Osteocyte (in vitro differentiated cells): ENCODE data around the gene HOXA10. TPM values are rescaled to one million over a fixed set of nuclear protein-coding genes. Genes with fewer than 3 reads are reported as not detected.

ENCODE experiments used
- DNase-seq: peaks from one replicate; pipeline ENCODE4 v3.0.0; 2021; ENCODE audit warnings: mixed read lengths; ENCODE audit not compliant: unreplicated experiment; ENCODE audit errors: extremely low spot score
- H3K27ac Mint-ChIP-seq: one replicate; pipeline ENCODE4 v1.8.0; 2021; ENCODE audit warnings: mild to moderate bottlenecking, mixed read lengths; ENCODE audit not compliant: unreplicated experiment
- H3K27me3 Mint-ChIP-seq: one replicate; pipeline ENCODE4 v1.8.0; 2021; ENCODE audit warnings: mixed read lengths; ENCODE audit not compliant: unreplicated experiment
- H3K36me3 Mint-ChIP-seq: one replicate; pipeline ENCODE4 v1.8.0; 2021; ENCODE audit warnings: mixed read lengths; ENCODE audit not compliant: unreplicated experiment
- H3K4me1 Mint-ChIP-seq: one replicate; pipeline ENCODE4 v1.8.0; 2021; ENCODE audit warnings: mixed read lengths; ENCODE audit not compliant: unreplicated experiment
- H3K4me3 Mint-ChIP-seq: one replicate; pipeline ENCODE4 v1.8.0; 2021; ENCODE audit warnings: mild to moderate bottlenecking, moderate library complexity, mixed read lengths; ENCODE audit not compliant: unreplicated experiment
- H3K9me3 Mint-ChIP-seq: one replicate; pipeline ENCODE4 v1.8.0; 2021; ENCODE audit warnings: mixed read lengths; ENCODE audit not compliant: unreplicated experiment
- total RNA-seq: library from RNA; stranded (reverse); gene quantifications from 2 replicates; pipeline ENCODE4 v1.2.1, GENCODE V29; 2021
- TF ChIP-seq, protein P1 (sequence below): fragments of 200-600 bp; sonication (generic); IDR thresholded peaks from 2 replicates; pipeline ENCODE4 v1.5.0; 2021; ENCODE audit warnings: antibody characterized with exemption, mild to moderate bottlenecking, moderate library complexity

The HOXA10 gene
- total RNA-seq, 1 donor from 2014 or later: not detected

GRCh38 chr7:27166531-27167505 lies 7.3 kb downstream of the HOXA10 start:
- no peak for DNase-seq
- peaks cover 2% of the 10 kb centered on the region for H3K36me3 Mint-ChIP-seq
- no peak overlapping the region for H3K27ac Mint-ChIP-seq
- H3K9me3 Mint-ChIP-seq: no peaks in the 10 kb centered on the region
- H3K4me1 Mint-ChIP-seq: peaks cover 7% of the 10 kb centered on the region
- TF ChIP-seq, protein P1, sequence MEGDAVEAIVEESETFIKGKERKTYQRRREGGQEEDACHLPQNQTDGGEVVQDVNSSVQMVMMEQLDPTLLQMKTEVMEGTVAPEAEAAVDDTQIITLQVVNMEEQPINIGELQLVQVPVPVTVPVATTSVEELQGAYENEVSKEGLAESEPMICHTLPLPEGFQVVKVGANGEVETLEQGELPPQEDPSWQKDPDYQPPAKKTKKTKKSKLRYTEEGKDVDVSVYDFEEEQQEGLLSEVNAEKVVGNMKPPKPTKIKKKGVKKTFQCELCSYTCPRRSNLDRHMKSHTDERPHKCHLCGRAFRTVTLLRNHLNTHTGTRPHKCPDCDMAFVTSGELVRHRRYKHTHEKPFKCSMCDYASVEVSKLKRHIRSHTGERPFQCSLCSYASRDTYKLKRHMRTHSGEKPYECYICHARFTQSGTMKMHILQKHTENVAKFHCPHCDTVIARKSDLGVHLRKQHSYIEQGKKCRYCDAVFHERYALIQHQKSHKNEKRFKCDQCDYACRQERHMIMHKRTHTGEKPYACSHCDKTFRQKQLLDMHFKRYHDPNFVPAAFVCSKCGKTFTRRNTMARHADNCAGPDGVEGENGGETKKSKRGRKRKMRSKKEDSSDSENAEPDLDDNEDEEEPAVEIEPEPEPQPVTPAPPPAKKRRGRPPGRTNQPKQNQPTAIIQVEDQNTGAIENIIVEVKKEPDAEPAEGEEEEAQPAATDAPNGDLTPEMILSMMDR: no peak
- no peak overlapping the region for H3K4me3 Mint-ChIP-seq
- peaks cover 84% of the 10 kb centered on the region for H3K27me3 Mint-ChIP-seq

GRCh38 chr7:27165996-27166530 lies 8.1 kb downstream of the HOXA10 start:
- H3K27ac Mint-ChIP-seq: no peak overlapping the region
- H3K4me3 Mint-ChIP-seq: no peak overlapping the region
- no peaks in the 10 kb centered on the region for H3K9me3 Mint-ChIP-seq
- TF ChIP-seq, protein P1: no peak
- H3K27me3 Mint-ChIP-seq: peaks cover 81% of the 10 kb centered on the region
- no peak for DNase-seq
- peaks cover 2% of the 10 kb centered on the region for H3K36me3 Mint-ChIP-seq
- H3K4me1 Mint-ChIP-seq: peaks cover 7% of the 10 kb centered on the region

- DNase-seq: no peak
- H3K4me1 Mint-ChIP-seq: peaks cover 9% of the 10 kb centered on the region
- peaks cover 78% of the 10 kb centered on the region for H3K27me3 Mint-ChIP-seq
- no peak within 1 kb of the TSS for H3K27ac Mint-ChIP-seq
- H3K36me3 Mint-ChIP-seq: peaks cover 2% of the 10 kb centered on the region
- H3K4me3 Mint-ChIP-seq: no peak within 1 kb of the TSS
- H3K9me3 Mint-ChIP-seq: no peaks in the 10 kb centered on the region
- TF ChIP-seq, protein P1: no peak
Observed at GRCh38 chr7:27165089-27165995, 8.8 kb downstream of the HOXA10 start, which contains the start of gene HOXA9. Gene HOXA9 (minus strand): TSS chr7:27165537. CDS start chr7:27165457, 80 bp downstream.

DNA sequence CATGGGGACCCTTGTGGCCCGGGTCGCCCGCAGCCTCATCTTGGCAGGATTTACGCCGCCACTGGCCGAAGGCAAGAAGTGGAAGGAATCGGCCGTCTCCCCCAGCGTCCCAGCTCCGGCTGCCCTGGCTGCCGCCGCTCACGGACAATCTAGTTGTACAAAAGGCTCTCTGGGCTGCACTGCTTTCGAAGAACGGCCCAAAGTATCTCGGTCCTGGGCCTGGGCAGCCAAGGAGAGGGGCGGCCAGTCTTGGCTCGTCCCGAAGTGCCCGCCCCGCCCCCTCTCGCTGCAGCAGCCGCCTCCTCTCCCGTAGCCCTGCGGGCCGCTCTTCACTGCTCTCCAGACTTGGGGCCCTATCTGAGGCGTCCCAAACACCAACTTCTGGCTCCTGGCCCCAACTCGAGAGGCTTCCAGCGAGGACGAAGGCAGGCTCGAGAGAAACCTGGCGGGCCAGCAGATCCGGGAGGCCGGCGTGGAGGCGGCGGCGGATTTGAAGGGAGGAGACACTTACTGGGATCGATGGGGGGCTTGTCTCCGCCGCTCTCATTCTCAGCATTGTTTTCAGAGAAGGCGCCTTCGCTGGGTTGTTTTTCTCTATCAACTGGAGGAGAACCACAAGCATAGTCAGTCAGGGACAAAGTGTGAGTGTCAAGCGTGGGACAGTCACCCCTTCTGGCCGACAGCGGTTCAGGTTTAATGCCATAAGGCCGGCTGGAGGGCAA lies 9.6 kb downstream of the HOXA10 start:
- Mint-ChIP-seq H3K4me1 (peaks cover 9% of the 10 kb centered on the region), H3K27ac (no peak overlapping the region), H3K4me3 (no peak overlapping the region), H3K36me3 (peaks cover 2% of the 10 kb centered on the region), H3K9me3 (no peaks in the 10 kb centered on the region), H3K27me3 (peaks cover 82% of the 10 kb centered on the region)
- DNase-seq: no peak
- TF ChIP-seq, protein P1: no peak
